HL-60/S4 treated with retinoic acid at 250 ng/mL for 4 days and 3 days (cell line): Measurements from ENCODE around the gene NPM3.

Experiments used
- in situ Hi-C: fragments of 300-500 bp; cut with MboI; formaldehyde crosslinking; loops from 2 replicates; pipeline ENCODE4 v1.7.0; 2022; ENCODE audit warnings: low sequenced_read_pairs

Gene NPM3, protein sequence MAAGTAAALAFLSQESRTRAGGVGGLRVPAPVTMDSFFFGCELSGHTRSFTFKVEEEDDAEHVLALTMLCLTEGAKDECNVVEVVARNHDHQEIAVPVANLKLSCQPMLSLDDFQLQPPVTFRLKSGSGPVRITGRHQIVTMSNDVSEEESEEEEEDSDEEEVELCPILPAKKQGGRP

DNA sequence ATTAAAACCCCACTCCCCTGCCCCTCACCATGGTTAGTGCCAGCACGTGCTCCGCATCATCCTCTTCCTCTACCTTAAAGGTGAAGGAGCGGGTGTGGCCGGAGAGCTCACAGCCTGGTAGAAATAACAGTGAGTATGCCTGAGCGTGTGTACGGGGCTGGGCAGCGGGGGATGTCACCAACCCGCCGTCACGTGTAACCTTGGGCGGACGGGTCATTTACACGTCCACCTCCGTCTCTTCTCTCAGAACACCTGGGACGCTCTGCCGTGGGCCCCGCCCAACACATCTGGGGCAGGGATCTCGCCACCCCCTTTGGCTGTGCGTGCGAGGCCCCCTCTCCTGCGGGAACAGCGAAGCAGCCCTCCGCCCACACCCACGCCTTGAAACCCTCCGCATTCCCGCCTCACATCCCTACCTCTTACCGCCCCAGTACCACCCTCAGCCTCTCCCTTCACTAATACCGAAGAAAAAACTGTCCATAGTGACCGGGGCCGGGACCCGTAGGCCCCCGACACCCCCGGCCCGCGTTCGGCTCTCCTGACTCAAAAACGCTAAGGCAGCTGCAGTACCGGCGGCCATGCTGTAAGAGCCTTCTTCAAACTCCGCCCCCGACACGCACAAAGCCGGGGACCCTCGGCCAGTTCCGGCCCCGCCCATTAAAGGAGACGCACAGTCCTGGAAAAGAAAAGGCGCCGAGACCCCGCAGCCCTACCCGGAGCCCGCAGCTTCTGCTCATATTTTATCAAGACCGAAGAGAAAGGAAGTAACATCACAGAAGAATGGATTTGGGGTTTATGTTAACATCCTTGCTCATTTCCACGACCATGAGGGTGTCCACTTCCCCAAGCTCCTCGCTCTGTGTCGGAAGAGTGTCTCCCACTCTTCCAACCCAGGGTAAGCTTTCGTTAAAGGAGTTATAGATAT is at the start of gene NPM3:
Gene NPM3, minus strand, starts transcription at position 636 of the 925 bp plus-strand sequence. Its CDS starts 56 bp downstream, at position 580.
- in situ Hi-C loops, result no loop called here

- in situ Hi-C loops, result no loop called here
Observed at GRCh38 chr10:101832325-101832771, 49.1 kb upstream of the NPM3 start.

GRCh38 chr10:101831169-101831811 is 48.0 kb upstream of the NPM3 start:
- in situ Hi-C loops, result no loop called here

DNA sequence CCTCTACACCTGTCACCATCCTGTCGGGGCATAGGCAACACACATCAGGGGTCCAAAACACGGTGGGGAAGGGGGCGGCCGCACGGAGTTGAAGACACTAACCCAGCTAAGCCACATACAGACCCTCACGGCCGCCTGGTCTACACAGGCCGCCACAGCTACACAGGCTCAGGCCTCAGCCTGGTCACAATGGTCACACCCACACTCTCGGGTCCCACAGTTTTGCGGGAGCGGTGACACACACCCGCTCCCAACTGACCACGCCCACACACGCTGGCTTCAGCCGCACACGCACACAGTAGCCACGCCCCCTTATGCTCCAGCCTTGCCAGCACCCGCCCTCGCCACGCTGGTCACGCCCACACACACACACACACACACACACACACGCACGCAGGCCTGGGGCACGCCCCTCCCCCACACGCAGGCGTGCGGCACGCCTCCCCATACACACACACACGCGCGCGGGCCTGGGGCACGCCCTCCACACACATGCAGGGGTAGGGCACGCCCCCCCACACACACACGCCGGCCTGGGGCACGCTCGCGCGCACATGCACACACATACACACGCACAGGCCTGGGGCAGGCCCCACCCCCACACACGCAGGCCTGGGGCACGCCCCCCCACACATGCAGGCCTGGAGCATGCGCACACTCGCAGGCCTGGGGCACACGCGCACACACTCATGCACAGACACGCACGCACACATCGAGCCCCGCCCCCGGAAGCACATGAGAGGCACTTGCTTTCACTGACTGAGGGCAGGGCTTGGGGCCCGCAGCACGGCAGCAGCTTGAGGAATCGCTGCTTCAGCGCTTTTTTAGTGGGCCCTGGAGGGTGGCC is 47.3 kb upstream of the NPM3 start:
- in situ Hi-C loops, result no loop called here

DNA sequence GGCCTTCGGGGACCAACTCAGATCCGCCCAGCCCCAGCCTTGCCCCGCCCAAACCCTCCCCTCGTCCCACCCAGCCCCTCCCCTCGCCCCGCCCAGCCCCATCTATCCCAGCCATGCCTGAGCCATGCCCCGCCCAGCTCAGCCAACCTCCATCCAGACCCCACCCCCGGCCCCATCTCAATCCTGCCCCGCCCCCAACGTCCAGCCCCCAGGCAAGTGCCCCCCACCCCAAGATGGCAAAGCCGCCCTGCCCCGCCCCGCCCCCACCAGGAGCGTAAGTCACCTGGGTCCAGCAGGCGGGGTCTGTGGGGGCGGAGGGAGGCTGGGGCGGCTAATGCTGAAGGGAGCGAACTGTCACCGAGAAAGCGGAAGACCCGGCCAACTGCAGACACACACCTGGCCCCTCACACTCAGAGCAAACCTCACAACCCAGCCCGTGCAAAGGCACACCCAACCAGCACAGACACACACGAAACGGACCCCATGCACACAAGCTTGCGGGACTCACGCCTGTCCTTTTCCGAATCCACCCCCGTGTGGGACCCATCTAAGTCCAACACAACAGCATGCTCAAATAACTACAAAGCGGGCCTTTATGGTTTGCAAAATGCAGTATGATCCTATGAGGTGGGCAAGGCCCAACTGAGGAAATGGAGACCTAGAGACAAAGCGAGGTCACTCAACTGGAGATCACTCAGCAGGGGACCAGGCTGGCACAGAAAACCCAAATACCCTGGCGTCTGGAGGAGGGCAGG is 46.5 kb upstream of the NPM3 start:
- in situ Hi-C loops, result no loop called here

GRCh38 chr10:101828766-101829551 is 45.7 kb upstream of the NPM3 start:
- in situ Hi-C loops, result no loop called here

DNA sequence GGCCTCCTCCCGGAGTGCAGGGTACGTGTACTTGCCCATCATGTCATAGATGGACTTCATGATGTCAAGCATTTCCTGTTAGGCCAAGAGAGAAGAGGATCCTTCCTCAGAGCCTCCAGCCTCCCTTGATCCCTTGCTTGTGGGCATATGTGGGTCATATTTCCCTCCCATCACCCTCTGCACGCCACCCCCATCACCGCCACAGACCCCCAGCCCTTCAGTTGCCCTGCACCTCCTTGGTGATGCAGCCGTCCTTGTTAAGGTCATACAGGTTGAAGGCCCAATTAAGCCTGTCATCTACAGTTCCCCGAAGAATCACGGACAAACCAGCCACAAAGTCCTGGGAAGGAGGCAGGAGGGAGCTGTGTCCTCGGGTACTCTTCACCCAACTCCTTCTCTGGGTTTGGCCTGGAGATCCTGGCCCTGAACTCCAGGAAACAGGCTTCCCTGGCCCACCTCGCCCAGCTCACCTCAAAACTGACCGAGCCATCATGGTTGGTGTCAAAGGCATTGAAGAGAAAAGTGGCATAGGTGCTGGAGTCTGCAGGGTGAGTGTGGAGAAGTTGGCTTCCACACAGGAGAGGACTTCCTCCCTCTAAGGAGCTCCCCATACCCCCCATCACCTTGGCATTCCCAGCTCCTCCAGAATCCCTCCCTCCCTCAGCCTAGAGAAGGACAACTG is 44.8 kb upstream of the NPM3 start:
- in situ Hi-C loops, result no loop called here

DNA sequence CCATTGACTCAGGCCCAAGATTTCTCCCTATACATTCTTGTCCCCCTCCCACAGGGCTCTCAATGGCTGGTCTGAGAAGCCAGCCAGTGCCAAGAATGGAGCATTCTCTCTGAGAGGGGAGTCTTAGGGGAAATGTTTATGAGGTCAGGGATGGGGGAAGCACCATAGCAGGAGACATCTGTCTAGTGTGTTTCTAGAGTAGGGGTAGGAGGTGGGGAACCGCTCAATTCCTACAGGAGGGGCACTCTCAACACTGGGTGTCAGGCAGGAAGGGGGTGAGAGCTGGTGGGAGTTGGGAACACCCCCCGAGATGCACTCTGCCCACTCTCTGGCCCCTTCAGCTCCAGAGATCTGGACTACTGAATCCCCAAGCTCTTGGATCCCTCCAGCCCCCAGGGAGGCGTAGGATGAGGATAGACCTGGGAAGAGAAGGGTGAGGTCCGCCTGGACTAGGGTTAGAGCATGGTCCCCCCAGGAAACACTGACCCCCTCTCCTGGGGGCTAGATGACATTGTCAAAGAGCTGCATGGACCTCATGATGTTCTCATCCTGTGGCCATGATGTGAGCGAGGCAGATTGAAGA is 43.7 kb upstream of the NPM3 start:
- in situ Hi-C loops, result no loop called here

DNA sequence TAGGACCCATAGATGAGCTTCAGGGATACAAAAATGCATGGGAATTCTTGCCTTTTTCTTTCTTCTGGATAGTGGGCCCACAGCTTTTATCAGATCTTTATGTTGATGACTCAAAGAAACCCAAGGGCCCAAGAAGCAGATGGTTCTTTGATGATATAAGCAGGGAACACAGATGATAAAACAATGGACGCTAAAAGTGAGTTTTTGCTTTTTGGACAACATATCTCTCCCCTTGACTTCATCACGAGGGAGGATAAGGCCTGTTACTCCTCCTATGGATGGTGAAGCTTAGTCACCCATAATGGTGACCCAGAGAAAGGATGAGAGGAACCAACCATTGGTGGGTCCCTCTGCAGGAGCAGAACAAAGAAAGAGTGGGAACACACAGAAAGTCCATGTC is 41.5 kb upstream of the NPM3 start:
- in situ Hi-C loops, result no loop called here

- in situ Hi-C loops, result no loop called here
Observed at GRCh38 chr10:101818872-101819633, 35.8 kb upstream of the NPM3 start.

DNA sequence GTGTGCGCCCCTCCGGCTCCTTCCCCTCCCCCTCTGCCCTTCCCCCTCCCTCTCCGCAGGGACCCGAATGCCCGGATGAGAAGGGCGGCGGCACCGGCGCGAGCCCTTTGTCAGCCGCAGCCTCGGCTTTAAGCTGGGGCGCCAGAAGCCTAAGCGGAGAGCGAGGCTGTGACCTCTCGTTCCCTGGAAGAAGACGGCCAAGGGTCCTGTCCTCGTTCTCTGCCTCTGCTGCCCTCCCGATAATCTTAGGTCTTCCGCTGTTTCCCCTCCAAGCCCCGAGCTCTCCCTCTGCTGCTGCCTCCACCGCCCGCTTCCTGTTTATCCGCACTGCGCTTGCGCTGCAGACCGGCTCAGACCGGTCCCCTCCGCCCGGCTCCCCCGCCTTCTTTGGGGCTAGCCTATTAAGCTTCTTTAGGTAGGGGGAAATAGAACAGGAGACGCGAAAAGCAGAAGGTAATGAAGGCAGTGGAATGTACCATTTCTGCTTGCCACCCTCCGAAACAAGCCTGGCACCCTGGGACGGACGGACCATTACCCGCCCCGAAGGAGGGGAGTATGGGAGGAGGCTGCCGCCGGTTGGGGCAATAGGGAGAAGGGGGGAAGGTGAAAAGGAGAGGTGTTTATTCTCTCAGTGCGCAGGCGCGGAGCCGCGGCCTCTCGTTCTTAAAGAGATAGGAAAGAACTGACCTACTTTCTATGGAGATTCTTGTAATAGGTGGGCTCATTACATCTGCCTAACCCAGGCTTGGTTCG is 35.0 kb upstream of the NPM3 start, which contains the start of gene OGA:
Gene OGA, minus strand, starts transcription at position 326 of the 753 bp plus-strand sequence. CDS start 422 bp downstream, outside the sequence.
- in situ Hi-C loops, result no loop called here

GRCh38 chr10:101817337-101818118 is 34.3 kb upstream of the NPM3 start:
- in situ Hi-C loops, result no loop called here

GRCh38 chr10:101816913-101817336 is 33.7 kb upstream of the NPM3 start:
- in situ Hi-C loops, result no loop called here

GRCh38 chr10:101816376-101816775 is 33.1 kb upstream of the NPM3 start:
- in situ Hi-C loops, result no loop called here

DNA sequence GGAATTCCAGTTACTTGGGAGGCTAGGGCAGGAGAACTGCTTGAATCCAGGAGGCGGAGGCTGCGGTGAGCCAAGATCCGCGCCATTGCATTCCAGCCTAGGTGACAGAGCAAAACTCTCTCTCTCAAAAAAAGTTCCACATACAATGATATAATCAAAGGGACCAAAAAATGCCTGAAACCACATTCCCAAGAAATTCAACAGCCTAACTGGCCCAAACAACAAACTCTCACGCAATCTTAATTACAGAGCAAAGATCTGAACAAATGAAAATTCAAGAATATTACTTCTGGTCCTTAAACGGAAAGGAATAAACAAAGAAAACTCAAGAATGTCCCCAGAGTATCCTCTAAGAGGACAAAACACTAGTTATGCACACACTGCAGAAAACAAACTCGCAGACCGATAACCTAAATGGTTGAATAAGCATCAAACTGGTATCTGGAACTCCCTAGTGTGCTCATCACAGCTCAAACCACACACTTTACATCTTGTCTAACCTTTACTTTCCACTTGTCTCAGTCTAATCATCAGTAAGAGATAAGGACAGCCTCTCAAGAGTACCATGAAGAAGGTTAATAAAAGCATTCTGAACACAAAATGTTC is 31.3 kb upstream of the NPM3 start:
- in situ Hi-C loops, result no loop called here

- in situ Hi-C loops, result no loop called here
Observed at GRCh38 chr10:101812606-101813005, 29.4 kb upstream of the NPM3 start.
